ENCODE results near the gene SST. TPM values are rescaled to one million over a fixed set of nuclear protein-coding genes. Genes with fewer than 3 reads are reported as not detected.
A peak's percentile ranks its signal among the peaks of the same experiment; 100 is the strongest.

The SST gene
- total and polyA plus RNA-seq, 8 donors, result 1.3 to 677 (median 204) TPM; not detected in 1

- no peak for DNase-seq
- Histone ChIP-seq H3K9me3 (peaks cover 0 to 5% (median 0%) of the 10 kb centered on the region in 4 donors), H3K27ac (peak overlapping the region in 1 of 5 donors; percentile 37), H3K27me3 (peaks cover 0 to 4% (median 0%) of the 10 kb centered on the region in 3 donors), H3K4me1 (peaks cover 0 to 12% (median 9%) of the 10 kb centered on the region in 4 donors), H3K4me3 (no peak overlapping the region), H3K36me3 (no peaks in the 10 kb centered on the region)
- TF ChIP-seq POLR2AphosphoS5 (IDR thresholded peaks at IDR 0.05) (no peak), CTCF (IDR thresholded peaks at IDR 0.05) (no peak), EP300 (IDR thresholded peaks at IDR 0.05) (no peak), POLR2A (IDR thresholded peaks at IDR 0.05) (no peak)
- intact Hi-C loops (cut with DNase I; ENCODE audit: low total_unique reads), result no loop called here
- 24 to 46% (median 37%) methylated on average over 2 of the region's 2 CpGs for WGBS, 5 donors
Measured at GRCh38 chr3:187640569-187641059, 29.6 kb downstream of the SST start.

GRCh38 chr3:187639927-187640568 is 30.1 kb downstream of the SST start:
- Histone ChIP-seq H3K36me3 (no peaks in the 10 kb centered on the region), H3K4me3 (no peak overlapping the region), H3K27me3 (peaks cover 0 to 4% (median 0%) of the 10 kb centered on the region in 3 donors), H3K27ac (peak overlapping the region in 2 of 5 donors; percentile 16 to 37), H3K9me3 (peaks cover 0 to 5% (median 0%) of the 10 kb centered on the region in 4 donors), H3K4me1 (peaks cover 0 to 12% (median 9%) of the 10 kb centered on the region in 4 donors)
- TF ChIP-seq POLR2AphosphoS5 (IDR thresholded peaks at IDR 0.05) (peak in 2 of 3 donors; percentile 30 to 43), POLR2A (IDR thresholded peaks at IDR 0.05) (no peak)
- DNase-seq, result peak; percentile 20 to 36
- WGBS, 5 donors, result 22 to 42% (median 31%) methylated on average over 5 of the region's 5 CpGs
- intact Hi-C loops (cut with DNase I; ENCODE audit: low total_unique reads), result no loop called here

- no peak overlapping the region for H3K27ac ChIP-seq
- H3K36me3 ChIP-seq, result no peaks in the 10 kb centered on the region
- H3K27me3 ChIP-seq, result peaks cover 0 to 4% (median 0%) of the 10 kb centered on the region in 3 donors
- H3K4me3 ChIP-seq, result no peak overlapping the region
- TF ChIP-seq EP300 (IDR thresholded peaks at IDR 0.05) (no peak), CTCF (IDR thresholded peaks at IDR 0.05) (no peak), POLR2AphosphoS5 (IDR thresholded peaks at IDR 0.05) (no peak), POLR2A (IDR thresholded peaks at IDR 0.05) (no peak)
- DNase-seq, result no peak
- intact Hi-C loops (cut with DNase I; ENCODE audit: low total_unique reads), result no loop called here
- H3K9me3 ChIP-seq, result peaks cover 0 to 13% (median 6%) of the 10 kb centered on the region in 4 donors
- peaks cover 0 to 12% (median 9%) of the 10 kb centered on the region in 4 donors for H3K4me1 ChIP-seq
Measured at GRCh38 chr3:187636528-187636927, 33.7 kb downstream of the SST start.

GRCh38 chr3:187630404-187630803 is 39.8 kb downstream of the SST start:
- no peak for TF ChIP-seq CTCF (IDR thresholded peaks at IDR 0.05)
- no peak for TF ChIP-seq POLR2A (IDR thresholded peaks at IDR 0.05)
- TF ChIP-seq POLR2AphosphoS5 (IDR thresholded peaks at IDR 0.05), result no peak
- no peak for TF ChIP-seq EP300 (IDR thresholded peaks at IDR 0.05)
- no peak for DNase-seq
- Histone ChIP-seq H3K27me3 (no peaks in the 10 kb centered on the region), H3K4me1 (no peaks in the 10 kb centered on the region), H3K36me3 (no peaks in the 10 kb centered on the region), H3K9me3 (peaks cover 0 to 8% (median 6%) of the 10 kb centered on the region in 4 donors), H3K4me3 (no peak overlapping the region), H3K27ac (no peak overlapping the region)
- intact Hi-C loops (cut with DNase I; ENCODE audit: low total_unique reads), result no loop called here
- 68 to 82% (median 75%) methylated on average over 3 of the region's 3 CpGs for WGBS, 5 donors

- no peak overlapping the region for H3K27ac ChIP-seq
- H3K4me3 ChIP-seq, result no peak overlapping the region
- no peaks in the 10 kb centered on the region for H3K4me1 ChIP-seq
- TF ChIP-seq EP300 (IDR thresholded peaks at IDR 0.05) (no peak), POLR2AphosphoS5 (IDR thresholded peaks at IDR 0.05) (peak in 2 of 3 donors; percentile 10 to 58)
- DNase-seq, result no peak
- peaks cover 0 to 5% (median 5%) of the 10 kb centered on the region in 4 donors for H3K9me3 ChIP-seq
- no peaks in the 10 kb centered on the region for H3K36me3 ChIP-seq
- intact Hi-C loops (cut with DNase I; ENCODE audit: low total_unique reads), result no loop called here
- WGBS, 5 donors, result 57 to 75% (median 70%) methylated on average over 4 of the region's 4 CpGs
- no peaks in the 10 kb centered on the region for H3K27me3 ChIP-seq
Measured at GRCh38 chr3:187629711-187630110, 40.5 kb downstream of the SST start.

Measured in stomach (tissue), 9 donors.